NCI-H146 treated with DMSO at 0.1 percent for 48 hours (cell line): ENCODE measurements around the gene ACKR3.

ENCODE experiments used
- DNase-seq: peaks from one replicate; lab custom pipeline; 2025; ENCODE audit not compliant: unreplicated experiment; lab: John Stamatoyannopoulos, UW

The ACKR3 gene

GRCh38 chr2:236628256-236628901, 58.8 kb downstream of the ACKR3 start:
- no peak for DNase-seq

GRCh38 chr2:236628981-236629605, 59.5 kb downstream of the ACKR3 start:
- no peak for DNase-seq

- no peak for DNase-seq
Measured at GRCh38 chr2:236629961-236630872, 60.6 kb downstream of the ACKR3 start.

GRCh38 chr2:236631281-236631855, 61.7 kb downstream of the ACKR3 start:
- no peak for DNase-seq

- DNase-seq = no peak
Measured at GRCh38 chr2:236631856-236632291, 62.2 kb downstream of the ACKR3 start.
